Transverse colon (tissue), 4 donors: Measurements from ENCODE around the gene NOL9.

ENCODE experiments used
- CTCF ChIP-seq, 5 experiments: fragments of 200-600 bp in 3 of 5; fragments of 450-650 bp in 2 of 5; sonication (generic) in 3 of 5; IDR thresholded peaks; 1 replicate in 2 of 5; 2 replicates in 3 of 5; pipeline ENCODE4 v1.5.1; 2016 to 2017; ENCODE audit warnings: antibody characterized with exemption in 5 of 5, inconsistent platforms in 3 of 5, mild to moderate bottlenecking in 2 of 5, moderate library complexity in 1 of 5
- EP300 ChIP-seq: sonication (generic); formaldehyde crosslinking; IDR thresholded peaks from one replicate; pipeline ENCODE4 v1.6.1; 2017; ENCODE audit warnings: antibody characterized with exemption, low read depth
- POLR2A ChIP-seq: fragments of 450-650 bp; IDR thresholded peaks from one replicate; pipeline ENCODE4 v1.6.1; 2016; ENCODE audit warnings: antibody characterized with exemption, mild to moderate bottlenecking, moderate library complexity
- POLR2AphosphoS5 ChIP-seq, 3 donors: sonication (generic); formaldehyde crosslinking; IDR thresholded peaks; one replicate each; pipeline ENCODE4 v1.6.1; 2016; ENCODE audit warnings: antibody characterized with exemption in 3 of 3

DNA sequence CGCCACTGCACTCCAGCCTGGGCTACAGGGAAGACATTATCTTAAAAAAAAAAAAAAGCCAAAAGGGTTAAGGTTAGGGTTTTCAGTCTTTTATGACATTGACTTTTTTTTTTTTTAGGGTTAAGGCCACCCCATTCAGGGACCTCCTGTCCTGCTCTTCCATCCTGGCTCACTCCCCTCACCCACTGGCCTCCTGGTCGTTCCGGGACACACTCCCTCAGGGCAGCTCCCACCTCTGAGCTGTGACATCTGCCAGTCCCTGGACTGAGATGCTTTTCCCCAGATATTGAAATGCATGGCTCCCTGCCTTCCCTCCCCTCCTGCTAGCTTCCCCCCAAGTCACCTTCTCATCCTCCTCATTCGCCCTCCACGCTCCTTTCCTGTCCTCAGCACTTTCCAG lies 72.5 kb downstream of the NOL9 start:
- TF ChIP-seq CTCF (IDR thresholded peaks at IDR 0.05) = no peak
- TF ChIP-seq POLR2A = no peak
- no peak for TF ChIP-seq POLR2AphosphoS5 (IDR thresholded peaks at IDR 0.05)
- TF ChIP-seq EP300 = no peak
